ENCODE data around the gene PCDHGA1.
"Not testable (repeated sequence)": the region's sequence is repeated elsewhere in the genome, so short reads cannot be mapped to it uniquely, and the experiment has no call there.

Gene PCDHGA1

DNA sequence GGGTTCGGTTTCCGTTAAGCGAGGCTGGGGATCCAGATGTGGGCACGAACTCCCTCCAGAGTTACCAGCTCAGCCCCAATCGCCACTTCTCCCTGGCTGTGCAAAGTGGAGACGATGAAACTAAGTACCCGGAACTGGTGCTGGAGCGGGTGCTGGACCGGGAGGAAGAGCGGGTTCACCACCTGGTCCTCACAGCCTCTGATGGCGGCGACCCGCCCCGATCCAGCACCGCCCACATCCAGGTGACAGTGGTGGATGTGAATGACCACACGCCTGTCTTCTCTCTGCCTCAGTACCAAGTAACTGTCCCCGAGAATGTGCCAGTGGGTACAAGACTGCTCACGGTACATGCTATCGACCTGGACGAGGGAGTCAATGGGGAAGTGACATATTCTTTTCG is 53.0 kb downstream of the PCDHGA1 start:
- no peak for DNase-seq

DNA sequence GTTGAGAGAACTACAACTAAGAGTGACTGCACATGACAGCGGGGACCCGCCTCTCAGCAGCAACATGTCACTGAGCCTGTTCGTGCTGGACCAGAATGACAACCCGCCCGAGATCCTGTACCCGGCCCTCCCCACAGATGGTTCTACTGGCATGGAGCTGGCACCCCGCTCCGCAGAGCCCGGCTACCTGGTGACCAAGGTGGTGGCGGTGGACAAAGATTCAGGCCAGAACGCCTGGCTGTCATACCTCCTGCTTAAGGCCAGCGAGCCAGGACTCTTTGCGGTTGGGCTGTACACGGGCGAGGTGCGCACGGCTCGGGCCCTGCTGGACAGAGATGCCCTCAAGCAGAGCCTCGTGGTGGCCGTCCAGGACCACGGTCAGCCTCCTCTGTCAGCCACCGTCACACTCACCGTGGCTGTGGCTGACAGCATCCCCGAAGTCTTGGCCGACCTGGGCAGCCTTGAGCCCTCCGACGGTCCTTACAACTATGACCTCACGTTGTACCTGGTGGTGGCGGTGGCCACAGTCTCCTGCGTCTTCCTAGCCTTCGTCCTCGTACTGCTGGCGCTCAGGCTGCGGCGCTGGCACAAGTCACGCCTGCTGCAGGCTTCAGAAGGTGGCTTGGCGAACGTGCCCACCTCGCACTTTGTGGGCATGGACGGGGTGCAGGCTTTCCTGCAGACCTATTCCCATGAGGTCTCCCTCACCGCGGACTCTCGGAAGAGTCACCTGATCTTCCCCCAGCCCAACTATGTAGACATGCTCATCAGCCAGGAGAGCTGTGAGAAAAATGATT is 54.4 kb downstream of the PCDHGA1 start:
- DNase-seq, result no peak

DNA sequence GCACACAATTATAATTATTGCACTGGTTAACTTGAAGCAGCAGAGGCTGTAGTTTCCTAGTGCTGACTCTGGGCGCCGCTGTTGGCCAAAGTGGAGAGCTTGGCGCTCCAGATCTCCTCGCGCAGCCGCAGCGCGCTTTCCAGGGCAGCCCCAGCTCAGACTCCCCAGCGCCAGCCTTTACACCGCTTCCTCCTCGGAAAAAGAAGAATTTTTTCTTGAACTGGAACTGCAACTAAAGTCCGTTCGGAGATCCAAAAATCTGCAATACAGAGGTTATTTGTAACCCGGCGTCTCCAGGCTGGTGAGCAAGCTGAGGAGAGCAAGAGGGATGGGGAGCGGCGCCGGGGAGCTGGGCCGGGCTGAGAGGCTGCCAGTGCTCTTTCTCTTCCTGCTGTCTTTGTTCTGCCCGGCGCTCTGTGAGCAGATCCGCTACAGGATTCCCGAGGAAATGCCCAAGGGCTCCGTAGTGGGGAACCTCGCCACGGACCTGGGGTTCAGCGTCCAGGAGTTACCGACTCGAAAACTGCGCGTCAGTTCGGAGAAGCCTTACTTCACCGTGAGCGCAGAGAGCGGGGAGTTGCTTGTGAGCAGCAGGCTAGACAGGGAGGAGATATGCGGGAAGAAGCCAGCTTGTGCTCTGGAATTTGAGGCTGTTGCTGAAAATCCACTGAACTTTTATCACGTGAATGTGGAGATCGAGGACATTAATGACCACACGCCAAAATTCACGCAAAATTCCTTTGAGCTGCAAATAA is 57.4 kb downstream of the PCDHGA1 start, which contains the start of gene PCDHGB4:
TSS of gene PCDHGB4 (plus strand) at position 142 of the 755 bp plus-strand sequence. CDS start at position 329, 187 bp downstream.
- not testable (repeated sequence) for DNase-seq

DNA sequence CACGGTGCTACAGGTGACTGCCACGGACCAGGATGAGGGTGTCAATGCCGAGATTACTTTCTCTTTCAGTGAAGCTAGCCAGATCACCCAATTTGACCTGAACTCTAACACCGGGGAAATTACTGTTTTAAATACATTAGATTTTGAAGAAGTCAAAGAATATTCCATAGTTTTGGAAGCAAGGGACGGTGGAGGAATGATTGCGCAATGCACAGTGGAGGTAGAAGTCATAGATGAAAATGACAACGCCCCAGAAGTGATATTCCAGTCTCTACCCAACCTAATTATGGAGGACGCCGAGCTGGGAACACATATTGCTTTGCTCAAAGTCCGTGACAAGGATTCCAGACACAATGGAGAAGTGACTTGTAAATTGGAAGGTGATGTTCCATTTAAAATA is 58.3 kb downstream of the PCDHGA1 start:
- DNase-seq, result no peak

DNA sequence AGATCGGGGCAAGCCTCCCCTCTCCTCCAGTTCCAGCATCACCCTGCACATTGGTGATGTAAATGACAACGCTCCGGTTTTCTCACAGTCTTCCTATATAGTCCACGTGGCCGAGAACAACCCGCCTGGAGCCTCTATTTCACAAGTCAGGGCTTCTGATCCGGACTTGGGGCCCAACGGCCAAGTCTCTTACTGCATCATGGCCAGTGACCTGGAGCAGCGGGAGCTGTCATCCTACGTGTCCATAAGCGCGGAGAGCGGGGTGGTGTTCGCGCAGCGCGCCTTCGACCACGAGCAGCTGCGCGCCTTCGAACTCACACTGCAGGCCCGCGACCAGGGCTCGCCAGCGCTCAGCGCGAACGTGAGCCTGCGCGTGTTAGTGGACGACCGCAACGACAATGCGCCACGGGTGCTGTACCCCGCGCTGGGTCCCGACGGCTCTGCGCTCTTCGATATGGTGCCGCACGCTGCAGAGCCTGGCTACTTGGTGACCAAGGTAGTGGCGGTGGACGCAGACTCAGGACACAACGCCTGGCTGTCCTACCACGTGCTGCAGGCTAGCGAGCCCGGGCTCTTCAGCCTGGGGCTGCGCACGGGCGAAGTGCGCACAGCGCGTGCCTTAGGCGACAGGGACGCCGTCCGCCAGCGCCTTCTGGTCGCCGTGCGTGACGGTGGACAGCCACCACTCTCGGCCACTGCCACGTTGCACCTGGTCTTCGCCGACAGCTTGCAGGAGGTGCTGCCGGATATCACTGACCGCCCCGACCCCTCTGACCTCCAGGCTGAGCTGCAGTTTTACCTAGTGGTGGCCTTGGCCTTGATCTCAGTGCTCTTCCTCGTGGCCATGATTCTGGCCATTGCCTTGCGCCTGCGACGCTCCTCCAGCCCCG is 59.1 kb downstream of the PCDHGA1 start:
- no peak for DNase-seq

DNA sequence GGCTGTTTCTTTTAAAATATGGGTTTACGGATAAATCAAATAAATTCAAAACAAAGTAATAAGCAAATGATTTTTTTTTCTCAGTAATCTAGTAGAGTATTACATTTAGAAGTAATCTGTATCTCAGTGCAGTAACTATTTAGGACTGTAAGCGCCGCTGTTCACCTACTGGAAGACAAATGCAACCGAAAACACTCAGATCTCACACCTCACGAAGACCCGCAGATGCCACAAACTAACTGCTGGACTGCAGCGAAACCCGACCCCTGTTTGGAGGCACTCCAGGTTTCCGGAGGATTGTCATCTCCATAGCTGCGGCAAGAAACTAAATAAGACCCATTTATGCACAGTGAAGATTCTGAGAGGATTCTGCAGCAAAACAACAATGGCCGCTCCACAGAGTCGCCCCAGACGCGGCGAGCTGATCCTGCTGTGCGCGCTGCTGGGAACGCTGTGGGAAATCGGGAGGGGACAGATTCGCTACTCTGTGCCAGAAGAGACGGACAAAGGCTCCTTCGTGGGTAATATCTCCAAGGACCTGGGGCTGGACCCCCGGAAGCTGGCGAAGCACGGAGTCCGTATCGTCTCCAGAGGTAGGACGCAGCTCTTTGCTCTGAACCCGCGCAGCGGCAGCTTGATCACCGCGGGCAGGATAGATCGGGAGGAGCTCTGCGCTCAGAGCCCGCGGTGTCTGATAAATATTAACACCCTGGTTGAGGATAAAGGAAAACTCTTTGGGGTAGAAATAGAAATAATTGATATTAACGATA is 62.3 kb downstream of the PCDHGA1 start, which contains the start of gene PCDHGA8:
TSS of gene PCDHGA8 (plus strand) at position 205 of the 770 bp plus-strand sequence. CDS start at position 386, 181 bp downstream.
- DNase-seq, result no peak

DNA sequence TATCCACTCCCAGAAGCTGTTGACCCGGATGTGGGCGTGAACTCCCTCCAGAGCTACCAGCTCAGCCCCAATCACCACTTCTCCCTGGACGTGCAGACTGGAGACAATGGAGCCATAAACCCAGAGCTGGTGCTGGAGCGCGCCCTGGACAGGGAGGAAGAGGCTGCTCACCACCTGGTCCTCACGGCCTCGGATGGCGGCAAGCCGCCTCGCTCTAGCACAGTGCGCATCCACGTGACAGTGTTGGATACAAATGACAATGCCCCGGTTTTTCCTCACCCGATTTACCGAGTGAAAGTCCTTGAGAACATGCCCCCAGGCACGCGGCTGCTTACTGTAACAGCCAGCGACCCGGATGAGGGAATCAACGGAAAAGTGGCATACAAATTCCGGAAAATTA is 63.0 kb downstream of the PCDHGA1 start:
- no peak for DNase-seq

DNA sequence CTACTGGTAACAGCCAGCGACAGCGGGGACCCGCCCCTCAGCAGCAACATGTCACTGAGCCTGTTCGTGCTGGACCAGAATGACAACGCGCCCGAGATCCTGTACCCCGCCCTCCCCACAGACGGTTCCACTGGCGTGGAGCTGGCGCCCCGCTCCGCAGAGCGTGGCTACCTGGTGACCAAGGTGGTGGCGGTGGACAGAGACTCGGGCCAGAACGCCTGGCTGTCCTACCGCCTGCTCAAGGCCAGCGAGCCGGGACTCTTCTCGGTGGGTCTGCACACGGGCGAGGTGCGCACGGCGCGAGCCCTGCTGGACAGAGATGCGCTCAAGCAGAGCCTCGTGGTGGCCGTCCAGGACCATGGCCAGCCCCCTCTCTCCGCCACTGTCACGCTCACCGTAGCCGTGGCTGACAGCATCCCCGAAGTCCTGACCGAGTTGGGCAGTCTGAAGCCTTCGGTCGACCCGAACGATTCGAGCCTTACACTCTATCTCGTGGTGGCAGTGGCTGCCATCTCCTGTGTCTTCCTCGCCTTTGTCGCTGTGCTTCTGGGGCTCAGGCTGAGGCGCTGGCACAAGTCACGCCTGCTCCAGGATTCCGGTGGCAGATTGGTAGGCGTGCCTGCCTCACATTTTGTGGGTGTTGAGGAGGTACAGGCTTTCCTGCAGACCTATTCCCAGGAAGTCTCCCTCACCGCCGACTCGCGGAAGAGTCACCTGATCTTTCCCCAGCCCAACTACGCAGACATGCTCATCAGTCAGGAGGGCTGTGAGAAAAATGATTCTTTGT is 64.3 kb downstream of the PCDHGA1 start:
- DNase-seq, result not testable (repeated sequence)

DNA sequence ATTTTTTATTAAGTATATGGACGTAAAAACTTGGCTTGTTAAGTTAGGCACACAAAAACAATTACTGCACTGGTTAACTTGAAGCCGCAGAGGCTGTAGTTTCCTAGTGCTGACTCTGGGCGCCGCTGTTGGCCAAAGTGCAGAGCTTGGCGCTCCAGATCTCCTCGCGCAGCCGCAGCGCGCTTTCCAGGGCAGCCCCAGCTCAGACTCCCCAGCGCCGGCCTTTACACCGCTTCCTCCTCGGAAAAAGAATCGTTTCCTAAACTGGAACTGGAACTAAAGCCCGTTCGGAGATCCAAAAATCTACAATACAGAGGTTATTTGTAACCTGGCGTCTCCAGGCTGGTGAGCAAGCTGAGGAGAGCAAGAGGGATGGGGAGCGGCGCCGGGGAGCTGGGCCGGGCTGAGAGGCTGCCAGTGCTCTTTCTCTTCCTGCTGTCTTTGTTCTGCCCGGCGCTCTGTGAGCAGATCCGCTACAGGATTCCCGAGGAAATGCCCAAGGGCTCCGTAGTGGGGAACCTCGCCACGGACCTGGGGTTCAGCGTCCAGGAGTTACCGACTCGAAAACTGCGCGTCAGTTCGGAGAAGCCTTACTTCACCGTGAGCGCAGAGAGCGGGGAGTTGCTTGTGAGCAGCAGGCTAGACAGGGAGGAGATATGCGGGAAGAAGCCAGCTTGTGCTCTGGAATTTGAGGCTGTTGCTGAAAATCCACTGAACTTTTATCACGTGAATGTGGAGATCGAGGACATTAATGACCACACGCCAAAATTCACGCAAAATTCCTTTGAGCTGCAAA is 67.6 kb downstream of the PCDHGA1 start, which contains the start of gene PCDHGB5:
TSS of gene PCDHGB5 (plus strand) at position 192 of the 796 bp plus-strand sequence. CDS start at position 373, 181 bp downstream.
- not testable (repeated sequence) for DNase-seq

DNA sequence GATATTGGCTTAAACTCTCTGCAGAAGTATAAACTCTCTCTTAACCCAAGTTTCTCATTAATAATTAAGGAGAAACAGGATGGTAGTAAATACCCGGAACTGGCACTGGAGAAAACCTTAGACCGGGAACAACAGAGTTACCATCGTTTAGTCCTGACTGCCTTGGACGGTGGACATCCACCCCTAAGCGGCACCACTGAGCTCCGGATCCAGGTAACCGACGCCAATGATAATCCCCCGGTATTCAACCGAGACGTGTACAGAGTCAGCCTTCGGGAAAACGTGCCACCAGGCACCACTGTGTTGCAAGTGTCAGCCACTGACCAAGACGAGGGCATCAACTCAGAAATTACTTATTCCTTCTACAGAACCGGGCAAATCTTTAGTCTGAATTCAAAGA is 68.3 kb downstream of the PCDHGA1 start:
- DNase-seq, result no peak

DNA sequence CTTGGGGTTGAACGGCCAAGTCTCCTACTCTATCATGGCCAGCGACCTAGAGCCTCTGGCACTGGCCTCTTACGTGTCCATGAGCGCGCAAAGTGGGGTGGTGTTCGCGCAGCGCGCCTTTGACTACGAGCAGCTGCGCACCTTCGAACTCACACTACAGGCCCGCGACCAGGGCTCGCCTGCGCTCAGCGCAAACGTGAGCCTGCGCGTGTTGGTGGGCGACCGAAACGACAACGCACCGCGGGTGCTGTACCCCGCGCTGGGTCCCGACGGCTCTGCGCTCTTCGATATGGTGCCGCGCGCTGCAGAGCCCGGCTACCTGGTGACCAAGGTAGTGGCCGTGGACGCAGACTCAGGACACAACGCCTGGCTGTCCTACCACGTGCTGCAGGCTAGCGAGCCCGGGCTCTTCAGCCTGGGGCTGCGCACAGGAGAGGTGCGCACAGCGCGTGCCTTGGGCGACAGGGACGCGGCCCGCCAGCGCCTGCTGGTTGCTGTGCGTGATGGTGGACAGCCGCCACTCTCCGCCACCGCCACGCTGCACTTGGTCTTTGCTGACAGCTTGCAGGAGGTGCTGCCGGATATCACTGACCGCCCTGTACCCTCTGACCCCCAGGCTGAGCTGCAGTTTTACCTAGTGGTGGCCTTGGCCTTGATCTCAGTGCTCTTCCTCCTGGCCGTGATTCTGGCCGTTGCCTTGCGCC is 69.4 kb downstream of the PCDHGA1 start:
- no peak for DNase-seq

DNA sequence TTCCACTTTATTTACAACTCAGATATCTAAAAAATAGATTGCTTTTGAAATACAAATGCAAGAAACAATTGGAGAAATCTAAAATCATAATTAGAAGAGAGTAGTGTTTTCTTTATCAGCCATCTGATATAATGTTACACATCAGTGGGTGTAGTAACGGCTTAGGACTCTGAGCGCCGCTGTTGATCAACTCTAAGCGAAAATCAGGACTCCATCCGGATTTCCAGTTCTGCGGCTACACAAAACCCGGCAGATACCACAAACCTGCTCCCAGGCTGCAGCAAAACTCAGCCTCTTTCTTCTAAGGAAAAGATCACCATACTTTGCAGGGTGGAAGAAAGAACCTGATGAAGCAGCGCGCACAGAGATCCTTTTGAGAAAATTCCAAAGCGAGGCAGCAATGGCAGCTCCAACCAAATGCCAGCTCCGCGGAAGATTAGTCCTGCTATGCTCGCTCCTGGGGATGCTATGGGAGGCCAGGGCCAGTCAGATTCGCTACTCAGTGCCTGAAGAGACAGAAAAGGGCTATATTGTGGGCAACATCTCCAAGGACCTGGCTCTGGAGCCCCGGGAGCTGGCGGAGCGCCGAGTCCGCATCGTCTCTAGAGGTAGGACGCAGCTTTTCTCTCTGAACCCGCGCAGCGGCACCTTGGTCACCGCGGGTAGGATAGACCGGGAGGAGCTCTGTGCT is 72.4 kb downstream of the PCDHGA1 start, which contains the start of gene PCDHGA9:
TSS of gene PCDHGA9 (plus strand) at position 226 of the 691 bp plus-strand sequence. CDS start at position 401, 175 bp downstream.
- no peak for DNase-seq

DNA sequence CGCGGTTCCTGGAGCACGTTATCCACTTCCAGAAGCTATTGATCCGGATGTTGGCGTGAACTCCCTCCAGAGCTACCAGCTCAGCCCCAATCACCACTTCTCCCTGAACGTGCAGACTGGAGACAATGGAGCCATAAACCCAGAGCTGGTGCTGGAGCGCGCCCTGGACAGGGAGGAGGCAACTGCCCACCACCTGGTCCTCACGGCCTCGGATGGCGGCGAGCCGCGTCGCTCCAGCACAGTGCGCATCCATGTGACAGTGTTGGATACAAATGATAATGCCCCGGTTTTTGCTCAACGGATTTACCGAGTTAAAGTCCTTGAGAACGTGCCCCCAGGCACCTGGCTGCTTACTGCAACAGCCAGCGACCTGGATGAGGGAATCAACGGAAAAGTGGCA is 73.1 kb downstream of the PCDHGA1 start:
- DNase-seq, result no peak

DNA sequence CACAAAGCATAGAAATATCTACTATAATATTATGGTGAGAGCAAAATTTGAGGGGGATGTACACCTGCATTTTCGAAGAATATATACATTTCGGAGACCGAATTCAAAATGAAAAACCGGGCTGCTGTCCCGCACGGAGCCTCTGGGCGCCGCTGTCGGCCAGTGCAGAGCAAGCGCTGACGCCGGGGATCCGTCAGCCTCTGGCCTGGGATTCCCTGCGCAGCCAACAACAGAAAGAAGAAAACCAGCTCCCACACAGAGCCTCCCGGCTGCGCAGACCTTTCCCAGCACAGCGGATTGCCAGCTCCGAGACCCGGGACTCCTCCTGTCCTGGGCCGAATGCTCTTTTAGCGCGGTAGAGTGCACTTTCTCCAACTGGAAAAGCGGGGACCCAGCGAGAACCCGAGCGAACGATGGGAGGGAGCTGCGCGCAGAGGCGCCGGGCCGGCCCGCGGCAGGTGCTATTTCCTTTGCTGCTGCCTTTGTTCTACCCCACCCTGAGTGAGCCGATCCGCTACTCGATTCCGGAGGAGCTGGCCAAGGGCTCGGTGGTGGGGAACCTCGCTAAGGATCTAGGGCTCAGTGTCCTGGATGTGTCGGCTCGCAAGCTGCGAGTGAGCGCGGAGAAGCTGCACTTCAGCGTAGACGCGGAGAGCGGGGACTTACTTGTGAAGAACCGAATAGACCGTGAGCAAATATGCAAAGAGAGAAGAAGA is 77.6 kb downstream of the PCDHGA1 start, which contains the start of gene PCDHGB6:
TSS of gene PCDHGB6 (plus strand) at position 232 of the 716 bp plus-strand sequence. CDS start at position 414, 182 bp downstream.
- DNase-seq, result not testable (repeated sequence)

DNA sequence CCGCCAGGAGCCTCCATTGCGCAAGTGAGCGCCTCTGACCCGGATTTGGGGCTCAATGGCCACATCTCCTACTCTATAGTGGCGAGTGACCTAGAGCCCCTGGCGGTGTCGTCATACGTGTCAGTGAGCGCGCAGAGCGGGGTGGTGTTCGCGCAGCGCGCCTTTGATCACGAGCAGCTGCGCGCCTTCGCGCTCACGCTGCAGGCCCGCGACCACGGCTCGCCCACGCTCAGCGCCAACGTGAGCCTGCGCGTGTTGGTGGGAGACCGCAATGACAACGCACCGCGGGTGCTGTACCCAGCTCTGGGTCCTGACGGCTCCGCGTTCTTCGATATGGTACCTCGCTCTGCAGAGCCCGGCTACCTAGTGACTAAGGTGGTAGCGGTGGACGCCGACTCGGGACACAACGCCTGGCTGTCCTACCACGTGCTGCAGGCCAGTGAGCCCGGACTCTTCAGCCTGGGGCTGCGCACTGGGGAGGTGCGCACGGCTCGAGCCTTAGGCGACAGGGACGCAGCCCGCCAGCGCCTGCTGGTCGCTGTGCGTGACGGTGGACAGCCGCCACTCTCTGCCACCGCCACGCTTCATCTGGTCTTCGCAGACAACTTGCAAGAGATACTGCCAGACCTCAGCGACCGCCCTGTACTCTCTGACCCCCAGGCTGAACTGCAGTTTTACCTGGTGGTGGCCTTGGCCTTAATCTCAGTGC is 79.4 kb downstream of the PCDHGA1 start:
- DNase-seq, result no peak

DNA sequence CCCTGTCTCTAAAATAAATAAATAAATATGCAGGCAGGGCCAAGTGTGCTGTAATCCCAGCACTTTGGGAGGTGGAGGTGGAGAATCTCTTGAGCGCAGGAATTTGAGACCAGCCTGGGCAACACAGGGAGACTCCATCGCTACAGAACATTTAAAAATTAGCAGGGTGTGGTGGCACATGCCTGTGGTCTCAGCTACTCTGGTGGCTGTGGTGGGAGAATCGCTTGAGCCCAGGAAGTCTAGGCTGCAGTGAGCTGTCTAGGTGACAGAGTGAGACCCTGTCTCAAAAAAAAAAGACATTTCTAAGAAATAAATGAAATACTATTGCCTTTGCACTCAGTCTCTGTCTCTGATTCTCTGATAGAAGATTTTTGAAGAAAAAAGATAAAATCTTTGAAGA is 81.3 kb downstream of the PCDHGA1 start:
- DNase-seq, result no peak

DNA sequence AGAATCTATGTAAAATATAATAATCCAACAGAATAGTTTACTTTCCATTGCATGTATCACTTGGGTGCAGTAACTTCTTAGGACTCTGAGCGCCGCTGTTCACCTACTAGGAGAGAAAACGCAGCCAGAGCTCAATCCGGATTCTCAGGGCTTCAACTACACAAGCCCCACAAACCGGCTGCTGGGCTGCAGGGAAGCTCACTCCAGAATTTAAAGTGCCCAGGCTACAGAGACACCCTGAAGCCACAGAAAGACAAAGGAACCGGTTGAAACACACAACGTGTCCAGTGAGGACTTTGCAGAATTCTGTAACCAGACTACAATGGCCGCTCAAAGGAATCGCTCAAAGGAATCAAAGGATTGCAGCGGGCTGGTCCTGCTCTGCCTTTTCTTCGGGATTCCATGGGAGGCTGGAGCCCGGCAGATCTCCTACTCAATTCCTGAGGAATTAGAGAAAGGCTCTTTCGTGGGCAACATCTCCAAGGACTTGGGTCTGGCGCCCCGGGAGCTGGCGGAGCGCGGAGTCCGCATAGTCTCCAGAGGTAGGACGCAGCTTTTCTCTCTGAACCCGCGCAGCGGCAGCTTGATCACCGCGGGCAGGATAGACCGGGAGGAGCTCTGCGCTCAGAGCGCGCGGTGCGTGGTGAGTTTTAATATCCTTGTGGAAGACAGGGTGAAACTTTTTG is 82.7 kb downstream of the PCDHGA1 start, which contains the start of gene PCDHGA10:
TSS of gene PCDHGA10 (plus strand) at position 134 of the 686 bp plus-strand sequence. CDS start at position 323, 189 bp downstream.
- DNase-seq, result peak; percentile 38

All from activated CD4-positive, alpha-beta T cell treated with anti-CD3 and anti-CD28 coated beads for 1 hour (primary cell).